Measurements from ENCODE around the gene ASCC1.

- TF ChIP-seq POLR2A (IDR thresholded peaks at IDR 0.05) (no peak), CTCF (IDR thresholded peaks at IDR 0.05 in 8 of 11, conservative IDR thresholded peaks at IDR 0.05 in 3 of 11) (no peak)
These were observed 49.0 kb downstream of the ASCC1 start for GRCh38 chr10:72167118-72167517.

Data from spleen (tissue), 7 donors.